Neural cell (in vitro differentiated cells): ENCODE results near the gene ZNF784. TPM values are rescaled to one million over a fixed set of nuclear protein-coding genes. Genes with fewer than 3 reads are reported as not detected.

Experiments used
- H2AFZ ChIP-seq: fragments of 200-600, 300-800 bp; sonication (generic), shearing (Covaris generic); 2 replicates; pipeline ENCODE4 v1.6.0; 2014; ENCODE audit warnings: low read depth, mild to moderate bottlenecking, antibody characterized with exemption, low read length, moderate library complexity
- H3F3A ChIP-seq: fragments of 200-600 bp; shearing (Covaris generic); 2 replicates; pipeline ENCODE4 v1.6.1; 2016; ENCODE audit warnings: mild to moderate bottlenecking, moderate library complexity, mixed read lengths, antibody characterized with exemption, low read length; ENCODE audit not compliant: insufficient read depth, poor library complexity, severe bottlenecking
- H3K27ac ChIP-seq: fragments of 200-600, 300-800 bp; sonication (generic), shearing (Covaris generic); 2 replicates; pipeline ENCODE4 v1.5.1; 2014; ENCODE audit warnings: mild to moderate bottlenecking, low read length, moderate library complexity
- H3K27me3 ChIP-seq: fragments of 300-800, 200-600 bp; sonication (generic), shearing (Covaris generic); 2 replicates; pipeline ENCODE4 v1.6.0; 2014; ENCODE audit warnings: mild to moderate bottlenecking, low read depth, low read length, moderate library complexity; ENCODE audit not compliant: insufficient read depth
- H3K36me3 ChIP-seq: fragments of 300-800, 200-600 bp; sonication (generic), shearing (Covaris generic); 2 replicates; pipeline ENCODE4 v1.5.1; 2014; ENCODE audit warnings: mild to moderate bottlenecking, antibody characterized with exemption, low read length, moderate library complexity; ENCODE audit not compliant: insufficient read depth
- H3K4me2 ChIP-seq: fragments of 300-800, 200-600 bp; sonication (generic), shearing (Covaris generic); 2 replicates; pipeline ENCODE4 v1.6.0; 2014; ENCODE audit warnings: mild to moderate bottlenecking, low read length
- H3K4me3 ChIP-seq: fragments of 300-800, 200-600 bp; sonication (generic), shearing (Covaris generic); 2 replicates; pipeline ENCODE4 v1.5.1; 2014; ENCODE audit warnings: mild to moderate bottlenecking, low read length, moderate library complexity
- H3K79me2 ChIP-seq: fragments of 200-600 bp; shearing (Covaris generic); replicated peaks from 2 replicates; pipeline ENCODE4 v1.6.0; 2014; ENCODE audit warnings: mild to moderate bottlenecking, low read length, moderate library complexity; ENCODE audit not compliant: insufficient read depth
- H3K9ac ChIP-seq: fragments of 300-800, 200-600 bp; sonication (generic), shearing (Covaris generic); 2 replicates; pipeline ENCODE4 v1.6.1; 2016; ENCODE audit warnings: mild to moderate bottlenecking, low read length, mixed read lengths
- H3K9me2 ChIP-seq: fragments of 200-600 bp; shearing (Covaris generic); 2 replicates; pipeline ENCODE4 v1.6.1; 2016; ENCODE audit warnings: mild to moderate bottlenecking, low read length, mixed read lengths; ENCODE audit not compliant: insufficient read depth
- H3K9me3 ChIP-seq: fragments of 200-600, 300-800 bp; sonication (generic), shearing (Covaris generic); 2 replicates; pipeline ENCODE4 v1.6.1; 2016; ENCODE audit warnings: mild to moderate bottlenecking, mixed run types, low read length, moderate library complexity, mixed read lengths
- H4K20me1 ChIP-seq: fragments of 200-600 bp; shearing (Covaris generic); 2 replicates; pipeline ENCODE4 v1.6.1; 2016; ENCODE audit warnings: mild to moderate bottlenecking, mixed run types; ENCODE audit not compliant: insufficient read depth
- EP300 ChIP-seq: fragments of 450-650 bp; conservative IDR thresholded peaks from 2 replicates; pipeline ENCODE4 v1.6.1; 2014; ENCODE audit warnings: antibody characterized with exemption, mild to moderate bottlenecking, moderate library complexity; ENCODE audit not compliant: poor library complexity, severe bottlenecking
- EZH2 ChIP-seq: fragments of 200-600, 300-800 bp; shearing (Covaris generic), sonication (generic); IDR thresholded peaks from 2 replicates; pipeline ENCODE4 v1.6.1; 2014; ENCODE audit warnings: antibody characterized with exemption, low read length, borderline replicate concordance, mild to moderate bottlenecking; ENCODE audit not compliant: insufficient read depth, poor library complexity, severe bottlenecking
- MXI1 ChIP-seq: fragments of 450-650 bp; conservative IDR thresholded peaks from 2 replicates; pipeline ENCODE4 v1.6.1; 2014; ENCODE audit warnings: antibody characterized with exemption, mild to moderate bottlenecking; ENCODE audit not compliant: poor library complexity, severe bottlenecking
- POLR2AphosphoS5 ChIP-seq: IDR thresholded peaks from 2 replicates; pipeline ENCODE4 v1.6.1; 2012
- RAD21 ChIP-seq: fragments of 450-650 bp; conservative IDR thresholded peaks from 2 replicates; pipeline ENCODE4 v1.6.1; 2014; ENCODE audit warnings: antibody characterized with exemption, mild to moderate bottlenecking, moderate library complexity
- REST ChIP-seq: IDR thresholded peaks from 2 replicates; pipeline ENCODE4 v1.6.1; 2012; ENCODE audit warnings: borderline replicate concordance
- SMC3 ChIP-seq: fragments of 450-650 bp; conservative IDR thresholded peaks from 2 replicates; pipeline ENCODE4 v1.6.1; 2014; ENCODE audit warnings: antibody characterized with exemption, mild to moderate bottlenecking, moderate library complexity; ENCODE audit not compliant: poor library complexity
- TAF1 ChIP-seq: IDR thresholded peaks from 2 replicates; pipeline ENCODE4 v1.6.1; 2012; ENCODE audit warnings: low read depth
- polyA plus RNA-seq: library from polyadenylated mRNA; depleted of rRNA; stranded (reverse); fragments of >200 nt; gene quantifications from 2 replicates; pipeline ENCODE4 v1.2.3, GENCODE V29; 2014
- TF ChIP-seq, protein P1 (sequence below): fragments of 450-650 bp; IDR thresholded peaks from 2 replicates; pipeline ENCODE4 v1.5.1; 2014; ENCODE audit warnings: antibody characterized with exemption, mild to moderate bottlenecking, moderate library complexity; ENCODE audit not compliant: poor library complexity, severe bottlenecking

Gene ZNF784
- polyA plus RNA-seq, 1 donor from 2014 or later: 10.3 TPM

- H3K27ac ChIP-seq: peak within 1 kb of the TSS; percentile 97
- H3K27me3 ChIP-seq: no peaks in the 10 kb centered on the region
- peaks cover 39% of the 10 kb centered on the region for H4K20me1 ChIP-seq
- peak within 1 kb of the TSS; percentile 91 for H3K4me3 ChIP-seq
- H3K9ac ChIP-seq: peak within 1 kb of the TSS; percentile 98
- H2AFZ ChIP-seq: peak within 1 kb of the TSS; percentile 57
- TF ChIP-seq POLR2AphosphoS5 (peak; percentile 87), RAD21 (no peak), MXI1 (peak; percentile 98), SMC3 (no peak), EZH2 (no peak), REST (no peak), EP300 (peak; percentile 62), TAF1 (no peak)
- TF ChIP-seq, protein P1, sequence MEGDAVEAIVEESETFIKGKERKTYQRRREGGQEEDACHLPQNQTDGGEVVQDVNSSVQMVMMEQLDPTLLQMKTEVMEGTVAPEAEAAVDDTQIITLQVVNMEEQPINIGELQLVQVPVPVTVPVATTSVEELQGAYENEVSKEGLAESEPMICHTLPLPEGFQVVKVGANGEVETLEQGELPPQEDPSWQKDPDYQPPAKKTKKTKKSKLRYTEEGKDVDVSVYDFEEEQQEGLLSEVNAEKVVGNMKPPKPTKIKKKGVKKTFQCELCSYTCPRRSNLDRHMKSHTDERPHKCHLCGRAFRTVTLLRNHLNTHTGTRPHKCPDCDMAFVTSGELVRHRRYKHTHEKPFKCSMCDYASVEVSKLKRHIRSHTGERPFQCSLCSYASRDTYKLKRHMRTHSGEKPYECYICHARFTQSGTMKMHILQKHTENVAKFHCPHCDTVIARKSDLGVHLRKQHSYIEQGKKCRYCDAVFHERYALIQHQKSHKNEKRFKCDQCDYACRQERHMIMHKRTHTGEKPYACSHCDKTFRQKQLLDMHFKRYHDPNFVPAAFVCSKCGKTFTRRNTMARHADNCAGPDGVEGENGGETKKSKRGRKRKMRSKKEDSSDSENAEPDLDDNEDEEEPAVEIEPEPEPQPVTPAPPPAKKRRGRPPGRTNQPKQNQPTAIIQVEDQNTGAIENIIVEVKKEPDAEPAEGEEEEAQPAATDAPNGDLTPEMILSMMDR: no peak
- peak within 1 kb of the TSS; percentile 94 for H3K4me2 ChIP-seq
- H3K9me2 ChIP-seq: no peaks in the 10 kb centered on the region
- H3K36me3 ChIP-seq: no peaks in the 10 kb centered on the region
- H3K79me2 ChIP-seq: peaks cover 43% of the 10 kb centered on the region
- H3F3A ChIP-seq: no peaks in the 10 kb centered on the region
- no peaks in the 10 kb centered on the region for H3K9me3 ChIP-seq
Measured at GRCh38 chr19:55654868-55655647, 30.7 kb upstream of the ZNF784 start, which contains the start of gene U2AF2. Gene U2AF2 (plus strand): TSS chr19:55655035. CDS start chr19:55655105, 70 bp downstream.

GRCh38 chr19:55654323-55654867, 30.0 kb upstream of the ZNF784 start:
- H3K4me3 ChIP-seq: peak overlapping the region; percentile 91
- H3F3A ChIP-seq: no peaks in the 10 kb centered on the region
- peak overlapping the region; percentile 97 for H3K27ac ChIP-seq
- peak overlapping the region; percentile 91 for H3K9ac ChIP-seq
- no peaks in the 10 kb centered on the region for H3K9me3 ChIP-seq
- H3K36me3 ChIP-seq: no peaks in the 10 kb centered on the region
- peaks cover 32% of the 10 kb centered on the region for H4K20me1 ChIP-seq
- H3K79me2 ChIP-seq: peaks cover 40% of the 10 kb centered on the region
- H3K27me3 ChIP-seq: no peaks in the 10 kb centered on the region
- no peaks in the 10 kb centered on the region for H3K9me2 ChIP-seq
- TF ChIP-seq, protein P1: no peak
- no peak for TF ChIP-seq EP300
- no peak for TF ChIP-seq REST
- TF ChIP-seq MXI1: no peak
- TF ChIP-seq POLR2AphosphoS5: no peak
- TF ChIP-seq SMC3: no peak
- no peak for TF ChIP-seq TAF1
- no peak for TF ChIP-seq RAD21
- no peak for TF ChIP-seq EZH2
- peak overlapping the region; percentile 57 for H2AFZ ChIP-seq
- no peak overlapping the region for H3K4me2 ChIP-seq
